HPDE6-E6E7 (cell line): Measurements from ENCODE around the gene PKD1.

Experiments used
- DNase-seq: peaks from one replicate; pipeline ENCODE4 v3.0.0; 2011; ENCODE audit warnings: missing footprints; ENCODE audit errors: extremely low spot score

PKD1 gene

GRCh38 chr16:2046893-2047329, 88.8 kb downstream of the PKD1 start:
- DNase-seq, result no peak

DNA sequence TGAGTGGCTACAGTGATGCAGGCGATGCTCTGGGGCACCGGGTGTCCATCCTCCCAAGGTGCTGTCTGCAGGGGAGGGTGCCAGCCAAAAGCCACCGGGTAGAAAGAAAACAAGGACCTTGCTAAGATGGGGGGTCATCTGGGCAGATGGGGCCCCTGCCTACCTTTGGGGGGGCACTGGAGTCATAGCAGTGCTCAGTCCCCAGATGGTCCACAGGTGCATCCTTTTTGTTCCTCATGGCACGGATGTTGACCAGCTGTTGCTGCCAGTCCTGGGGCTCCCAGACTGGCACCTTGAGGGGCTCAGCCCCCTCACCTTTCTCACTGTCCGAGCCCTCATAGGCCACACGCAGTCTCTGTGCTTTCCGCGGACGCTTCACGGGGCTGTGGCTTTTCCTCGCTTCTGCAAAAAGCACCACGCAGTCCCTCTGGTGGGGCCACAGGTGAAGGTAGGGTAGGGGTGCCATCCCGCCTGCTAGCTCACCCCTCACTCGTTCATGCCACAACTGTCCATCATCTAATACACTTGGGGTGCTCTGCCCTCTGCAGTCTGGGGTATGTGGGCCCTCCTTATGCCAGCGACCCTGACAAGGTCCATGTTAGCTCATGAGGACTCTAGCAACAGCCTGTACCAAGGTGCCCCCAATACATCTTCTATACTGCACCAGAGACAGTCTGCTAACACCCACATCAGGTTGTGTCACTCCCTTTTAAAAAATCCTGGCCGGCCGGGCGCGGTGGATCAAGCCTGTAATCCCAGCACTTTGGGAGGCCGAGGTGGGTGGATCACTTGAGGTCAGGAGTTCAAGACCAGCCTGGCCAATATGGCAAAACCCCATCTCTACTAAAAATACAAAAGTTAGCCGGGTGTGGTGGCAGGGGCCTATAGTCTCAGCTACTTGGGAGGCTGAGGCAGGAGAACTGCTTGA, 89.5 kb downstream of the PKD1 start:
- no peak for DNase-seq

DNA sequence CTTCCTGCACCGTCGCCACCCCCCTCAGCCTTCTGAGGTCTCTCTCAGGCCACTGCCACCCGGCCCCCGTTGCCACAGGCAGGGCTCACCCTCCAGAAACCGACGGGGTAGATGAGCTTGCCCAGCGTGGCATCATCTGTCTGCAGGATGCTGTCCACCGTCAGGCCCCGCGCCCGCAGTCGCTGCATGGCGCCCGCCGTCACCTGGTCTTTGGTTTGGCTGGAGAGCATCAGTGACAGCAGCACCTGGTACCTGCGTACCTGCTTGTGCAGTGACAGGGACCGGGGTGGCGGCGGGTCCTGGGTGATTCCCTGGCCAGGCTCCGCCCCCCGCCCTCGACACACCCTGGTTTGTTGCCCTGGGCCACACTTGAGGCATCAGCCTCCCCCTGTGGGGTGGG, 91.2 kb downstream of the PKD1 start:
- no peak for DNase-seq

DNA sequence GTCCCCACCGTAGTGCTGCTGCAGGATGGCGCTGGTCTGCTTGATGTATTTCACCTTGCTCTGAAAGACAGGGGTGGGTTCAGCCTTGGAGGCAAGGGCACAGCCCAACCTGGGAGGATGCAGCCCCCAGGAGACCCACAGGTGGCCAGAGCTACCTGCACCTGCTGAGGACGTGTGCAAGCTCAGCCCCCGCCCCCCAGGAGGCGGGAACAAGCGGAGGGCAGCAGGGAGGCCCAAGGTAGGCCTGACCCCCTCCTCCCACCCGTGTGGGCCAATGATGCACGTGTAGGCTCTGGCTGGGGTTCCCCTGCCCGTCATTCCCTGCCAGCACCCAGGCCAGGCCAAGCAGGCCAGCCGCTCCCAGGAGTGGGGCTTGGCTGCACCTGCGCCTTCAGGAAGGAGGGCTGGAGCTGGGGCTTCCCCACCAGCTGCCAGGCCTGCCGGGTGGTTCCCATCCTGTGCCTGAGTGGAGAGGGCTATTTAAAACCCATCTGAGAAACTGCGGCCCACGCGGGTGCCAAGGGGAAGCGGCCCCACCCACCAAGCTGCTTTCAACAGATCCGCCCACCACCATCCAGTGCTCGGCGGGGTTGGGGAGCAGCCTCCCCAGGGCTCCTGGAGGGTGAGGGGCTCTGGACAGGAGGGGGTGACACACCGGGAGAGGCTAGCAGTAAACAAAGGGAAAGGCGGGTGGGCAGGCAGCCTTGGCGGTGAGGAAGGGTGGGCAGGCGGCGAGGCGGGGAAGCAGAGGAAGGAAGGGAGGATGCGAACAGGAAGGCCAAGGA, 91.8 kb downstream of the PKD1 start:
- DNase-seq, result no peak

DNA sequence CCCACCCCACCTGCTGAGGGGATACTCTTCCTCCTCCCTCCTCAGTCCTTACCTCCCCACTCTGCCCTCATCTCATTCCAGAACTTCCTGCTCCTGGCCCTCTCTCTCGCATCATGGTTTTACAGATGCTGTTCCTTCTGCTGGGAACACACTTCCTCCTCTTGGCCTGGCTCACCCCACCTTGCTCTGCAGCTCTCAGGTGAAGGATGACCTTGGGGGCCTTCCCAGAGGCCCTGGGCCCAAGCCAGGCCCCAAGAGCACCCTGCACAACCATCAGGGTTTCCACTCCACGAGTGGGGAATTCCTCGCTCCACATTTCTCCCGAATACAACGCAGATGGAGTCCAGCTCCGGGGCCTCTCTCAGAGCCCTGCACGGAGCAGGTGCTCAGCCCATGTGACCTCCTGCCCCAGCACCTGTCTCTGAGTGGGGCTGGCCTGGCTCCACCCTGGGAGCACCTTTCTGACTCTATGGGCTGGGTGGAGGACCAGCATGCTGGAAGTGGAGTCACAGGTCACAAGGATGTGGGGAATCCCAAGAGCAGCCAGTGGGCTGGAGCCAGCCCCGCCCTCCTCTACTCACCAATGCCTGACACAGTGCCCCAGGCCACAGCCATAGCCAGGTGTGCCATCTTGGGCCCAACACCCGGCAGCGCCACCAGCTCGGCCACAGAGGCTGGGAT, 92.6 kb downstream of the PKD1 start:
- no peak for DNase-seq

DNA sequence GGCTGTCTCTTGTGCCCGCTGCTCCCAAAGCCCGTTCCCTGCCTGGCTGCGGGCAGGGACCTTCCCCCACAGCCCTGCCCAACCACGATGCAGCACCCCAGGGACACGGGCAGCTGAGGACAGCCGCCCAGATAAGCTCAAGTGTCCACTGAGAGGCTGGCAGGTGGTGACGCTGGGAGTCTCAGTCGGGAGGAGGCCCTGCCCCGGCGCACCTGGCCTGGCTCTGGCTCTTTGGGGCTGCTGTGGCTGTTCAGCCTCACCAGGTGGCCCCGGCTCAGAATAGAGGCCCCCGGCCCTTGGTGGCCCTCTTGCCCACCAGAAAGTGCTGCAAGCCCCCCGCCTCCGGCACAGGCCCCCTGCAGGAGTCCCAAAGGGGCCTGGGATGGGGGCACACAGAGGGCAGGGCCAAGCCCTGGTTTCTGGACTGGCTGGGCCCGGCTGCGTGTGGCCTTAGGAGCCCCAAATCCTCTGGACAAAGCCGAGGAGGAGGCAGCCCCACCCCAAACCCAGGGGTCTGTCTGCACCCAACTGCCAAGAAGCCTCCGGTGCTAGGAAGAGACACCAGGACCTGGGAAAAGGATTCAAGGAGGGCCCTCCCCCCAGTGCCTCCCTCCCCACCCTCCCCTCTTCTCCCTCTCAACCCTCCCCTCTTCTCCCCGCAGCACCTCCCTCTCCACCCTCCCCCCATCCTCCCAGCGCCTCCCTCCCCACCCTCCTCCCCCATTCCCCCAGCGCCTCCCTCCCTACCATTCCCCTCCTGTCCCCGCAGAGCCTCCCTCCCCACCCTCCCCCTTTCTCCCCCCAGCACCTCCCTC, 93.3 kb downstream of the PKD1 start:
- DNase-seq, result no peak

- DNase-seq, result peak; percentile 75
Observed at GRCh38 chr16:2040787-2041522, 94.7 kb downstream of the PKD1 start.

DNA sequence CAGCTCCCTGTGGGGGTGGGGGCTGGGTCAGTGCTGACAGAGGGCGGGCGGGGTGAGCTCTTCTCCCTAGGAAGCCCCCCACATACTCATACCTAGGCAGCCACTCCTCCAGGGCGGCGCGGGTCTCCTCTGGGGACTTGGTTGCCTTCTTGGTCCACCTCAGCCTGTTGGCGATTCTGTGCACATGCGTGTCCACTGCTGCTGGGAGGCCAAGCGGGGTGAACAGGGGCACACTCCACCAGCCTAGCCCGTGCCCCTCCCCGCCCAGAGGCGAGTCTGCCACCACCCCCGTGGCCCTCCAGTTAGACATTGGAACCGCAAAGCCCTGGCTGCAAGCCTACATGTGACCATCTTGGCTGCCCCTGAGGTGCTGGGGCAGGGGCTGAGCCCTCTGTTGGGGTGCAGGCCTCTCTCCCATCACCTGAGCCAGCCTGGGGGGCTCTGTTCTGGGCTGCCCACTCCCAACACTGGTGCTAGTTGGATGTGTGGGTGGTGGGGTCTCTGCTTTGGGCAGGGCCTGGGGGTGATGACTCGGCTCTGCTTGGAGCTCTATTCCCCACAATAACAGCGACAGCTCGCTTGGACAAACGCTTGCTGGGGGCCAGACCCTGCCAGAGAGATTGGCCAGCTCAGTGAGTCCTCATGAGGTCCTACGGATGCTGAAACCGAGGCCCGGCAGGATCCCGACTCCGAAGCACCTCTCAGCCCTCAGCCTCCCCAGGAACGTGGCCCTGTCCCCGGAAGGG, 95.5 kb downstream of the PKD1 start:
- DNase-seq, result no peak

GRCh38 chr16:2039274-2040031, 96.2 kb downstream of the PKD1 start:
- no peak for DNase-seq
